ENCODE results near the gene ATOSB. TPM values are rescaled to one million over a fixed set of nuclear protein-coding genes. Genes with fewer than 3 reads are reported as not detected.

Gene ATOSB
- total RNA-seq, 3 donors from 2014 or later, result 7.8 to 21.1 (median 8.8) TPM

DNA sequence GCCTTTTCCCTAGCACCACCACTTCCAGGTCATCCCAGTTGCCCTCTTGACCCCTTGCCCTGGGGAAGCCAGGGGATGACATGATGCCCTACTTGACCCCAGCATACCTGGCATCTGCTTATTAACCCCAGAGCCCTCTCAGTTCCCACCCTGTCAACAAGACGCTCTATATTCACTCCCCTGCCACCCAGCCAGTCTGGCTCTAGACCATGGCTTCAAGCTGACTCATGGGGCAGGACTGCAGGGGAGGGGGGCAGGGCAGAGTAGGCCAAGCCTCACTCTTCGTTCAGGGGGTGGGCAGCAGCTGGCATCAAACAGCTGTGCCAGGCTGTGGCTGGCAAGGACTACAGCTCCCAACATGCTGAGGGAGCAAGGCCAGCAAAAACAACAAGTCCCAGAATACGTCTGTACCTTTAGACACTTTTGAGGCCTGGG, 5.3 kb downstream of the ATOSB start:
- H3K36me3 ChIP-seq, result no peaks in the 10 kb centered on the region
- TF ChIP-seq POLR2AphosphoS5 (IDR thresholded peaks at IDR 0.05) (no peak), POLR2A (IDR thresholded peaks at IDR 0.05) (no peak)
- TF ChIP-seq, protein P1, sequence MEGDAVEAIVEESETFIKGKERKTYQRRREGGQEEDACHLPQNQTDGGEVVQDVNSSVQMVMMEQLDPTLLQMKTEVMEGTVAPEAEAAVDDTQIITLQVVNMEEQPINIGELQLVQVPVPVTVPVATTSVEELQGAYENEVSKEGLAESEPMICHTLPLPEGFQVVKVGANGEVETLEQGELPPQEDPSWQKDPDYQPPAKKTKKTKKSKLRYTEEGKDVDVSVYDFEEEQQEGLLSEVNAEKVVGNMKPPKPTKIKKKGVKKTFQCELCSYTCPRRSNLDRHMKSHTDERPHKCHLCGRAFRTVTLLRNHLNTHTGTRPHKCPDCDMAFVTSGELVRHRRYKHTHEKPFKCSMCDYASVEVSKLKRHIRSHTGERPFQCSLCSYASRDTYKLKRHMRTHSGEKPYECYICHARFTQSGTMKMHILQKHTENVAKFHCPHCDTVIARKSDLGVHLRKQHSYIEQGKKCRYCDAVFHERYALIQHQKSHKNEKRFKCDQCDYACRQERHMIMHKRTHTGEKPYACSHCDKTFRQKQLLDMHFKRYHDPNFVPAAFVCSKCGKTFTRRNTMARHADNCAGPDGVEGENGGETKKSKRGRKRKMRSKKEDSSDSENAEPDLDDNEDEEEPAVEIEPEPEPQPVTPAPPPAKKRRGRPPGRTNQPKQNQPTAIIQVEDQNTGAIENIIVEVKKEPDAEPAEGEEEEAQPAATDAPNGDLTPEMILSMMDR (IDR thresholded peaks at IDR 0.05), result no peak
- peaks cover 0 to 25% of the 10 kb centered on the region in 2 donors for H3K4me1 ChIP-seq
- H3K9me3 ChIP-seq, result no peaks in the 10 kb centered on the region
- intact Hi-C loops (cut with DNase I; ENCODE audit: low total_unique reads), result no loop called here
- H3K27ac ChIP-seq, result peak overlapping the region; percentile 85 to 87
- peak overlapping the region; percentile 76 to 83 (median 80) for H3K4me3 ChIP-seq
- H3K27me3 ChIP-seq, result no peaks in the 10 kb centered on the region
- DNase-seq (ENCODE audit: low spot score in 2 of 2), result no peak

GRCh38 chr9:35108946-35109575, 6.6 kb downstream of the ATOSB start:
- TF ChIP-seq, protein P1 (IDR thresholded peaks at IDR 0.05), result no peak
- TF ChIP-seq POLR2A (IDR thresholded peaks at IDR 0.05) (no peak), POLR2AphosphoS5 (IDR thresholded peaks at IDR 0.05) (no peak)
- H3K36me3 ChIP-seq, result no peaks in the 10 kb centered on the region
- H3K9me3 ChIP-seq, result no peaks in the 10 kb centered on the region
- intact Hi-C loops (cut with DNase I; ENCODE audit: low total_unique reads), result no loop called here
- no peaks in the 10 kb centered on the region for H3K27me3 ChIP-seq
- no peak overlapping the region for H3K4me3 ChIP-seq
- no peak for DNase-seq (ENCODE audit: low spot score in 2 of 2)
- no peak overlapping the region for H3K27ac ChIP-seq
- peaks cover 0 to 12% of the 10 kb centered on the region in 2 donors for H3K4me1 ChIP-seq

GRCh38 chr9:35108461-35108860, 7.2 kb downstream of the ATOSB start:
- intact Hi-C loops (cut with DNase I; ENCODE audit: low total_unique reads), result no loop called here
- no peak overlapping the region for H3K4me3 ChIP-seq
- H3K27me3 ChIP-seq, result no peaks in the 10 kb centered on the region
- DNase-seq (ENCODE audit: low spot score in 2 of 2), result no peak
- no peak overlapping the region for H3K27ac ChIP-seq
- H3K4me1 ChIP-seq, result peaks cover under 1 to 7% of the 10 kb centered on the region in 2 donors
- TF ChIP-seq POLR2AphosphoS5 (IDR thresholded peaks at IDR 0.05) (no peak), POLR2A (IDR thresholded peaks at IDR 0.05) (no peak)
- TF ChIP-seq, protein P1 (IDR thresholded peaks at IDR 0.05), result no peak
- no peaks in the 10 kb centered on the region for H3K9me3 ChIP-seq
- no peaks in the 10 kb centered on the region for H3K36me3 ChIP-seq

GRCh38 chr9:35107297-35108290, 8.1 kb downstream of the ATOSB start:
- no peak for DNase-seq (ENCODE audit: low spot score in 2 of 2)
- TF ChIP-seq POLR2A (IDR thresholded peaks at IDR 0.05) (no peak), POLR2AphosphoS5 (IDR thresholded peaks at IDR 0.05) (no peak)
- TF ChIP-seq, protein P1 (IDR thresholded peaks at IDR 0.05), result no peak
- Histone ChIP-seq H3K9me3 (no peaks in the 10 kb centered on the region), H3K27me3 (no peaks in the 10 kb centered on the region), H3K36me3 (no peaks in the 10 kb centered on the region), H3K4me3 (no peak overlapping the region), H3K27ac (no peak overlapping the region), H3K4me1 (peaks cover 3 to 7% of the 10 kb centered on the region in 2 donors)
- intact Hi-C loops (cut with DNase I; ENCODE audit: low total_unique reads), result no loop called here

- Histone ChIP-seq H3K27ac (no peak overlapping the region), H3K27me3 (no peaks in the 10 kb centered on the region), H3K36me3 (no peaks in the 10 kb centered on the region), H3K4me1 (peaks cover 3 to 16% of the 10 kb centered on the region in 2 donors), H3K4me3 (no peak overlapping the region), H3K9me3 (no peaks in the 10 kb centered on the region)
- no peak for TF ChIP-seq POLR2A (IDR thresholded peaks at IDR 0.05)
- TF ChIP-seq POLR2AphosphoS5 (IDR thresholded peaks at IDR 0.05), result no peak
- TF ChIP-seq, protein P1 (IDR thresholded peaks at IDR 0.05), result no peak
- DNase-seq (ENCODE audit: low spot score in 2 of 2), result no peak
- intact Hi-C loops (cut with DNase I; ENCODE audit: low total_unique reads), result no loop called here
Observed at GRCh38 chr9:35106343-35106730, 9.3 kb downstream of the ATOSB start.

All from breast epithelium (tissue), 4 donors.